ENCODE data around the gene LCE4A. TPM values are rescaled to one million over a fixed set of nuclear protein-coding genes. Genes with fewer than 3 reads are reported as not detected.

LCE4A gene
- total RNA-seq, 1 donor from 2014 or later = not detected

DNA sequence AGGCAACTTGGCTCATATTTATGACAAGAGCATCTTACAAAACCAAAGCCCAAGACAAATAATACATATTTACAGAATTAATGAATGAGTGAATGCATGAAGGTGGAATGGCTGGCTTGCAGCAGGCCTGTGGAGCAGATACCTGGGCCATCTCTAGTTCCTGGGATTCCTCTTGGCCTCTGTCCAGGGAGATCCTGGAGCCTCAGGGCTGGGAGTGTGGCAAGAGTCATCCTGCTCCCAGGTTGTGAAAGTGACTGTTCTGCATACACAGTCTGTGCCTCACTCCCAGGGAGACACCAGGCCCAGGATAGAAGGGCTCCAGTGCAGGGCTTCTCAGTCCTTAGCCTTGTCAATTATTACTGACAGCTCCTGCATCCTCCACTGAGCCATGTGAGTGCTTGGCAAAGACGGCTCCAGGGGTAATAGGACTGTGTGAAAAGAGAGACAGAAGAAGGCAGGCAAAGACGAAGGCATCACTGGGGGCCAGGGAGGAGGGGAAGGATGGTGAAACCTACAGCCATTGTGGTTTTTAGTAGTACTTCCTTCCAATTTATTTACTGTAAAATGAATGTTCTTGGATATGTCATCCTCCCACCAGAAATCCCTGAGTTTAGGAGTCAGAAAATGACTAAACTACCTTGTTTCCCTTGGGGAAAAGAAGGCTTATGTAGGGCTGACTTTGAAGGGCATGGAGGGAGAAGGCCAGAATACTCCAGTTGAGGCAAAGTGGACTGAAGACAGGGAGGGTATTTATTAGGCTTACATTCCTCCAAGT lies 35.6 kb downstream of the LCE4A start:
- ATAC-seq (no peak), DNase-seq (ENCODE audit: missing footprints) (no peak)
- intact Hi-C loops (cut with DNase I) = no loop called here

DNA sequence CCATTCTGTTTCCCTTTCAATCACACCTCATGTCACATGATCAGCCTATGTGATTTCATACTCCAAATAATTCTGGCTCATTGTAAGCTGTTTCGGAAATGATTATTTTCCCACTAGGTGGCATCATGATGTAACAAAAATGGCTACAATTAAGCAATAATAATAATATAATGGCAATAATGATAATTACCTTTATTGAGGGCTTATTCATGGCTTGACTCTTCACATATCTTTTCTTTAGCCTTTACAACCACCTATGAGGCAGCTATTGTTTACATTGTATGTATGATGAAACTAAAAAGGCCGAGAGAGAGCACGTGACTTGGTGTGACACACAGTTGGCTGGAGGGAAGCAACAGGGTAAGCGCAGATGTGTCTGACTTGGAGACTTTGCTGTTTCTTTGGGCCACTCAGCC lies 37.3 kb downstream of the LCE4A start:
- ATAC-seq = no peak
- DNase-seq (ENCODE audit: missing footprints) = no peak
- intact Hi-C loops (cut with DNase I) = no loop called here

DNA sequence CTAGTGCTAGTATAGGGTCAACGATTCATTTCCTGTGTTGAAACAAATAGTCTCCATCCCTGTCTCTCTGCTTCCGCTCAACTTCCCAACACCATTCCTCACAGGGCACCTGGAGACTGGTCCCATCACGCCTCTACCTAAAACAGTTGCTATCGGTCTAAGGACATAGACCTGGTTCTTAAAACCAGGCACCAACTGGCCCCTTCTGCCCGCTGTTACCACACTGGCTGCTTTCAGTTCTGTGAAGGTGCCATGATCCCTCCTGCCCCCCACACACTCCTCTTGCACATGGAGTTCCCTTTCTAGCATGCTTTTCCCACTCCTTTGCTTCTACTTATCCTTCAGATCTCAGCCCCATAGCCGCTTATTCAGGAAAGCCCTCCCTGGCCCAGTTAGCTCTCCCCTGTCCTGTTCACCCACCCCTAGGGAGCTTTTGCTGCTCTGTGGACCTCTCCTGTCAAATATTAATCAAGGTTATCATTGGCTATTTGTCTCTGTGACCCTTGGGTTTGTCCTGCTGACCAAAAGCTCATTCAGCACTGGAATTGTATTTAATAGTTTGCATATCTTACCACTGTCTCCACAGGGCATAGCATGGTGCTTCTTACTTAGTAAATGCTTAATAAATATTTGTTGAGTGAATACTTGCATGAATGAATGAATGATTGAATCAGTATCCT lies 37.9 kb downstream of the LCE4A start:
- intact Hi-C loops (cut with DNase I) = no loop called here
- ATAC-seq (no peak), DNase-seq (ENCODE audit: missing footprints) (no peak)

- no peak for ATAC-seq
- intact Hi-C loops (cut with DNase I) = no loop called here
- DNase-seq (ENCODE audit: missing footprints) = no peak
Measured at GRCh38 chr1:152747831-152748230, 39.9 kb downstream of the LCE4A start.

DNA sequence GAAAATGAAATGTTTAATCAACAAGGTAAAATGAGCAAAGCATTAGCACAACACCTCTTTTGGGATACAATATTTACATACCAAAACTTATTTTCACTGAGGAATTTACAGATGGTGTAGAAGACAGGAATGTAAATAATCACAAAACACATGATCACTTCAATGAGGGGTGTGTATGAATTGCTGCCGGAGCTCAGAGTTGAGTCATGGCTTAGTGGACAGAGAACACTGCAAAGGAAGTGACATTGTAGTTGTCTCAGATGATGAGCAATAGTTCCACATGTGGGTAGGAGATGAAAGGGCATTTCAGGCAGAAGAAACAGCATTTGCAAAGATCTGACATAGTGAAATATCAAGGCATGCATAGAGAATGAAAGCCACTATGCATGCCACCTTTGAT lies 44.3 kb downstream of the LCE4A start:
- intact Hi-C loops (cut with DNase I) = no loop called here
- DNase-seq (ENCODE audit: missing footprints) = no peak
- no peak for ATAC-seq

GRCh38 chr1:152753586-152753985 lies 45.6 kb downstream of the LCE4A start:
- DNase-seq (ENCODE audit: missing footprints) (no peak), ATAC-seq (no peak)
- intact Hi-C loops (cut with DNase I) = no loop called here

- DNase-seq (ENCODE audit: missing footprints) (no peak), ATAC-seq (no peak)
- intact Hi-C loops (cut with DNase I) = no loop called here
Measured at GRCh38 chr1:152756872-152757271, 48.9 kb downstream of the LCE4A start.

- DNase-seq (ENCODE audit: missing footprints) (no peak), ATAC-seq (no peak)
- intact Hi-C loops (cut with DNase I) = no loop called here
Measured at GRCh38 chr1:152757747-152758146, 49.8 kb downstream of the LCE4A start, which contains the start of gene KPRP. KPRP (plus strand) TSS chr1:152758025; CDS start chr1:152759589, 1,564 bp downstream.

DNA sequence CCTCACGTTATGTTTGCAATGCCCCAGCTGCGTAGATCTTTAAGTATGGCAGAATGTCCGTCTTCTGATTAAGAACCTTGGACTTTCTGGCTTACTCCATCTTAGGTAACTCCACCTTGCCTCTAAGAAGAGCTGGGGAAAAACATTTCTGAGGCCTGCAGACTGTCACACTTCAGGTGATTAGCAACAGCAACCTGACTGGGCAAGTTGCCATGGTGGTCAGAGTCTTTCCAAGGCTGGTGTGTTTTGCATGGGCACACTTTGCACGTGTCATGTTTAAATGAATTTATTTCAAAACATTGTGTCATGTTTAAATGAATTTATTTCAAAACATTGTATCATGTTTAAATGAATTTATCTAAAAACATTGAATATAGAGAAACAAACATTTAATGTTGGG lies 50.7 kb downstream of the LCE4A start:
- intact Hi-C loops (cut with DNase I) = no loop called here
- ATAC-seq (no peak), DNase-seq (ENCODE audit: missing footprints) (no peak)

Other genes with a start within 250 kb of the LCE4A start
- gene LCE5A, start 197.4 kb upstream of the LCE4A start, total RNA-seq = not detected
- gene CRCT1, start 193.7 kb upstream of the LCE4A start, total RNA-seq = not detected
- gene LCE3E, start 141.4 kb upstream of the LCE4A start, total RNA-seq = not detected
- not detected for gene LCE3D, start 127.6 kb upstream of the LCE4A start, total RNA-seq
- gene LCE3C, start 107.9 kb upstream of the LCE4A start, total RNA-seq = not detected
- gene LCE3B, start 94.3 kb upstream of the LCE4A start, total RNA-seq = not detected
- gene LCE3A, start 85.1 kb upstream of the LCE4A start, total RNA-seq = not detected
- not detected for gene LCE2D, start 44.8 kb upstream of the LCE4A start, total RNA-seq
- not detected for gene LCE2C, start 32.9 kb upstream of the LCE4A start, total RNA-seq
- not detected for gene LCE2B, start 22.0 kb upstream of the LCE4A start, total RNA-seq
- not detected for gene LCE2A, start 9.8 kb upstream of the LCE4A start, total RNA-seq
- gene KPRP, start 49.9 kb downstream of the LCE4A start, total RNA-seq = not detected
- gene LCE1F, start 67.0 kb downstream of the LCE4A start, total RNA-seq = not detected
- not detected for gene LCE1E, start 78.1 kb downstream of the LCE4A start, total RNA-seq
- gene LCE1D, start 88.6 kb downstream of the LCE4A start, total RNA-seq = not detected
- gene LCE1C, start 98.5 kb downstream of the LCE4A start, total RNA-seq = not detected
- gene LCE1B, start 103.8 kb downstream of the LCE4A start, total RNA-seq = not detected
- not detected for gene LCE1A, start 119.3 kb downstream of the LCE4A start, total RNA-seq
- gene LCE6A, start 134.7 kb downstream of the LCE4A start, total RNA-seq = not detected
- not detected for gene LCE7A, start 151.8 kb downstream of the LCE4A start, total RNA-seq
- gene SMCP, start 170.2 kb downstream of the LCE4A start, total RNA-seq = not detected
- not detected for gene IVL, start 200.4 kb downstream of the LCE4A start, total RNA-seq
- not detected for gene SPRR5, start 239.0 kb downstream of the LCE4A start, total RNA-seq

Measured in Right ventricle myocardium inferior (tissue), 1 donor.